Measurements from ENCODE around the gene BCL2L13. TPM values are rescaled to one million over a fixed set of nuclear protein-coding genes. Genes with fewer than 3 reads are reported as not detected.
A peak's percentile ranks its signal among the peaks of the same experiment; 100 is the strongest.

Gene BCL2L13
- total RNA-seq, 1 experiment from 2014 or later: 38.1 TPM

GRCh38 chr22:17780116-17780740, 141.7 kb downstream of the BCL2L13 start:
- Mint-ChIP-seq H3K4me3 (no peak overlapping the region), H3K27ac (no peak overlapping the region), H3K27me3 (ENCODE audit: low read depth) (peaks cover 2% of the 10 kb centered on the region; the same call in 1 of the 2 replicates), H3K9me3 (no peaks in the 10 kb centered on the region), H3K4me1 (peaks cover 21% of the 10 kb centered on the region), H3K36me3 (no peaks in the 10 kb centered on the region)
- no peak for DNase-seq (ENCODE audit: low spot score)
- ChIA-PET CTCF (interaction anchor here (1.1 to 5.3 kb wide), 8 partner anchors 8 to 243 kb away, joined by 3 to 51 read pairs (median 4); no protein-coding TSS in a partner anchor), POLR2A (no interaction called here)
- 0 out of 2 replicates have a peak, but pooled peaks have one; percentile 8 for ATAC-seq
- TF ChIP-seq MXD4 (CRISPR knock-in tag; IDR thresholded peaks at IDR 0.05; ENCODE audit: borderline replicate concordance): no peak
- TF ChIP-seq ARID4B (CRISPR knock-in tag; IDR thresholded peaks at IDR 0.05; ENCODE audit: borderline replicate concordance): no peak
- TF ChIP-seq ZNF512 (CRISPR knock-in tag; IDR thresholded peaks at IDR 0.05; ENCODE audit: borderline replicate concordance): no peak
- TF ChIP-seq CTCF (IDR thresholded peaks at IDR 0.05): no peak
- no peak for TF ChIP-seq NR1H2 (CRISPR knock-in tag; IDR thresholded peaks at IDR 0.05)
- TF ChIP-seq NFATC4 (CRISPR knock-in tag; IDR thresholded peaks at IDR 0.05): no peak
- no peak for TF ChIP-seq RORB (CRISPR knock-in tag; IDR thresholded peaks at IDR 0.05)
- no peak for TF ChIP-seq ZNF232 (CRISPR knock-in tag; IDR thresholded peaks at IDR 0.05)
- no peak for TF ChIP-seq USF2 (CRISPR knock-in tag; IDR thresholded peaks at IDR 0.05)
- TF ChIP-seq NR3C1 (CRISPR knock-in tag; conservative IDR thresholded peaks at IDR 0.05; ENCODE audit: low read depth): no peak
- no peak for TF ChIP-seq GTF2I (CRISPR knock-in tag; conservative IDR thresholded peaks at IDR 0.05)

Small RNA genes lying within 50 kb of the gene (microRNA-seq; reads per million reads assigned to microRNA genes)
- not detected for gene MIR3198-1 (ENCODE audit: borderline number of aligned reads)

Other genes starting within 250 kb of the BCL2L13 start
- gene SLC25A18, start 75.3 kb upstream of the BCL2L13 start, total RNA-seq (2021): 0.69 to 2.1 TPM (median 1.0 TPM) in 3 replicates
- 81.1 to 88.1 TPM (median 82.3 TPM) in 3 replicates for gene ATP6V1E1, start 10.0 kb upstream of the BCL2L13 start, total RNA-seq (2021)
- gene BID, start 135.7 kb downstream of the BCL2L13 start, total RNA-seq (2021): 26.1 to 32.5 TPM (median 27.6 TPM) in 3 replicates